Hematopoietic multipotent progenitor cell treated with erythropoietin and hydrocortisone succinate and interleukin-3 and kit ligand, for 6 days (in vitro differentiated cells): ENCODE measurements around the gene MBP.
"Not testable (repeated sequence)": the region's sequence is repeated elsewhere in the genome, so short reads cannot be mapped to it uniquely, and the experiment has no call there.

Experiments
- DNase-seq: peaks from one replicate; pipeline ENCODE4 v3.0.0-alpha.2; 2015

Gene MBP

GRCh38 chr18:77043541-77044280 is 88.9 kb downstream of the MBP start:
- no peak for DNase-seq

- no peak for DNase-seq
Measured at GRCh38 chr18:77042583-77042982, 90.0 kb downstream of the MBP start.

- DNase-seq = no peak
Measured at GRCh38 chr18:77039196-77040130, 93.1 kb downstream of the MBP start.

GRCh38 chr18:77038182-77038858 is 94.3 kb downstream of the MBP start:
- DNase-seq = no peak

- DNase-seq = no peak
Measured at GRCh38 chr18:77037567-77037966, 95.0 kb downstream of the MBP start.

- DNase-seq = no peak
Measured at GRCh38 chr18:77035380-77036187, 97.0 kb downstream of the MBP start.

- DNase-seq = no peak
Measured at GRCh38 chr18:77033575-77033974, 99.0 kb downstream of the MBP start.

- peak; percentile 63 for DNase-seq
Measured at GRCh38 chr18:77032181-77032701, 100.3 kb downstream of the MBP start.

- DNase-seq = no peak
Measured at GRCh38 chr18:77031662-77032061, 100.9 kb downstream of the MBP start.

GRCh38 chr18:77030201-77030600 is 102.4 kb downstream of the MBP start:
- no peak for DNase-seq

GRCh38 chr18:77025831-77026363 is 106.7 kb downstream of the MBP start:
- DNase-seq = no peak

GRCh38 chr18:77025123-77025522 is 107.5 kb downstream of the MBP start:
- DNase-seq = no peak

- no peak for DNase-seq
Measured at GRCh38 chr18:77024476-77024875, 108.1 kb downstream of the MBP start.

GRCh38 chr18:77023102-77023782 is 109.3 kb downstream of the MBP start:
- DNase-seq = no peak

- no peak for DNase-seq
Measured at GRCh38 chr18:77022556-77022955, 110.0 kb downstream of the MBP start.

- no peak for DNase-seq
Measured at GRCh38 chr18:77022116-77022515, 110.5 kb downstream of the MBP start.

- not testable (repeated sequence) for DNase-seq
Measured at GRCh38 chr18:77021478-77021877, 111.1 kb downstream of the MBP start.

GRCh38 chr18:77021075-77021474 is 111.5 kb downstream of the MBP start:
- no peak for DNase-seq

- DNase-seq = no peak
Measured at GRCh38 chr18:77020561-77020960, 112.0 kb downstream of the MBP start.

GRCh38 chr18:77019641-77020040 is 112.9 kb downstream of the MBP start:
- DNase-seq = no peak

- DNase-seq = not testable (repeated sequence)
Measured at GRCh38 chr18:77018650-77019049, 113.9 kb downstream of the MBP start.
